GM19455 (cell line): ENCODE data around the gene PRPH.
"Not testable (repeated sequence)": the region's sequence is repeated elsewhere in the genome, so short reads cannot be mapped to it uniquely, and the experiment has no call there.

Experiments
- ATAC-seq: cut with Tn5 transposase; IDR thresholded peaks from one replicate; pipeline ENCODE4 v1.9.1; 2021; ENCODE audit not compliant: unreplicated experiment

PRPH gene

DNA sequence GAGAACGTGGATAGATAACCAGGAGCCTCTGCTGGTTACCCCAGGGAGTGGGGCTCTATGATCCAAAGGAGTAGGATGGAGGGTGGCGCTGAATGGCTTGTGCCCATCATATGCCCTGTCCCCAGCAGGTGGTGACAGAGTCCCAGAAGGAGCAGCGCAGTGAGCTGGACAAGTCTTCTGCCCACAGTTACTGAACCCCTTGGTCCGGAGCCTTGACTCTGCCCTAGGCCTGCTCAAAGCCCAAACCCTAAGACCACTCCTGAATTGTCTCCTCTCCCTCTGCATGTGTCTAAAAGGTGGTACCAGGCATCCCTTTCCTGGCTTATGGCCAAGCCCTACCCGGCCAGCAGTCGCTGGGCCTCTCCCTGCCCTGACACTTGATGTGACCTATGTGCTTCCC lies 3.2 kb downstream of the PRPH start:
- ATAC-seq: no peak

DNA sequence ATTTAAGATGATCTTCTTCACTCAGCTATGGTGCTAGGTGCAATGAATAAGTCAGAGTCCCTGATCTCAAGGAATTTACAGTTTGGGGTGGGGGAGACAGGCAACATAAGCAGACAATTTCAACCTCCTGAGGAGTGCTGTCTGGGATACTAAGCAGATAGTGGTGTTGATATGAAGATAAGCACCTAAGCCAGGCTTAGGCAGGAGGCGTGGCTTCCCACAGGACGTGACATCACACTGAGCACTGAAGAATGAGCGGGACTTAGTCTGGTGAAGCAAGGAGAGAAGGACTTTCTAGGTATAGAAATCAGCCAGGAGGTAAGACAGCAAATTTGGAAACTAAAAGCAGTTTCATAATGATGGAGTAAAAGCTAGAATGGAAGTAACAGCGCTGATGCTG lies 6.8 kb downstream of the PRPH start:
- no peak for ATAC-seq

DNA sequence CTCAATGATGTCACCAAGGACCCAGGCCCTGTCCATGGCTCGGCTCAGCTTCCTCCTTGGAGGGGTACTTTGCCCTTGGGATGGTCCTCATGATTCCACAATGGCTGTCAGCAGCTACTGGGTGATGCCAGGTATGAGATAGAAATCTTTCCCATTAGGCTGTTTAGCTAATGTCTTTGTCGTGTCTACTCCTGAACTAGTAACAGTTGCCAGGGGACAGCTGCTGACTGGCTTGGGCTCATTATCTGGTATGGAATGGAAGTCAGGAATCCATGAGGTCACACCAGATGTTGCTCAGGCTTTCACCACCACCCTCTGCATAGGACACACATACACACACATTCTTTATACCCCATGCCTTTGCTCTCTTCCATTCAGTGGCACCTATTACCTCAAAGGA lies 9.2 kb downstream of the PRPH start:
- no peak for ATAC-seq

DNA sequence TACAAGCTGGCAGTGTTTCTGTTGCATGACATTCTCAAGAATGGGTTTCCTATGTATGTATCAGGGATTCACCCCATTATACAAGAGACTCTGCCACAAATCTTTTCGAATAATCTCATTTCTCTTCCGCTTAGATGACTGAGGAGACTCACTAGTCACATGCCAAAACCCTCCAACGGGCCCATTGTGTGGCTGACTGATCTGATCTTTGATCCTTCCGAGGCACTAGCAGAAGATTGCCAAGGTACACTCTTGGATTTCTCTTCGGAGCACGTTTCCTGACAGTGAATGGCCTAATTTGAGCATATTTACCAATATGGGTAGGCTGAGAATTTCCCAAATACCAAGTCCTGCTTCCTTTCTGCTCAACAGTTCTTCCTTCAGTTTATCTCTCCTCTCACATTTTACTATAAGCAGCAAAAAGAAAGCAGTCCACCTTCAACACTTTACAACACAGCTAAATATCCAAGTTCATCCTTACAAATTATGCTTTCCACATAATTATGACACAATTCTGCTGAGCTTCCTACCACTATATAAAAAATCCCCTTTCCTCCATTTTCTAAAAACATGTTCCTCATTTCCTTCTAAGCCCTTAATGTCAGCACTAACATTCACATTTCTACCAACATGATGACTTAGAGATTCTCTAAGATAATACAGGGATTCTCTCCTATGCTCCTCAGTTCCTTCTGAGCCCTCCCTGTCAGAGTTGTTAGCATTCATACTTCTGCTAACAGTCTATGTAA lies 11.0 kb downstream of the PRPH start:
- ATAC-seq: no peak

DNA sequence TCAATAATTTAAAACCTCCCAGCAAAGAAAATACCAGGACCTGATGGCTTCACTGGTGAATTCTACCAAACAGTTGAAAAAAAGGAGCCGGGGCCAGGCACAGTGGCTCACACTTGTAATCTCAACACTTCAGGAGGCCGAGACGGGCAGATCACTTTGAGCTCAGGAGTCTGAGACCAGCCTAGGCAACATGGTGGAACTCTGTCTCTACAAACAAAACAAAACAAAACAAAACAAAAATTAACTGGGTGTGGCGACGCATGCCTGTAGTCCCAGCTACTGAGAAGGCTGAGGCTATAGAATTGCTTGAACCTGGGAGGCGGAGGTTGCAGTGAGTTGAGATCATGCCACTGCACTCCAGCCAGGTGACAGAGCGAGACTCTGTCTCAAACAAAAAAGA lies 14.4 kb downstream of the PRPH start:
- ATAC-seq: no peak

DNA sequence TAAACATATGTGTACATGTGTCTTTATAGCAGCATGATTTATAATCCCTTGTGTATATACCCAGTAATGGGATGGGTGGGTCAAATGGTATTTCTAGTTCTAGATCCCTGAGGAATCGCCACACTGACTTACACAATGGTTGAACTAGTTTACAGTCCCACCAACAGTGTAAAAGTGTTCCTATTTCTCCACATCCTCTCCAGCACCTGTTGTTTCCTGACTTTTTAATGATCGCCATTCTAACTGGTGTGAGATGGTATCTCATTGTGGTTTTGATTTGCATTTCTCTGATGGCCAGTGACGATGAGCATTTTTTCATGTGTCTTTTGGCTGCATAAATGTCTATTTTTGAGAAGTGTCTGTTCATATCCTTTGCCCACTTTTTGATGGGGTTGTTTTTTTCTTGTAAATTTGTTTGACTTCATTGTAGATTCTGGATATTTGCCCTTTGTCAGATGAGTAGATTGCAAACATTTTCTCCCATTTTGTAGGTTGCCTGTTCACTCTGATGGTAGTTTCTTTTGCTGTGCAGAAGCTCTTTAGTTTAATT lies 15.6 kb downstream of the PRPH start:
- not testable (repeated sequence) for ATAC-seq

DNA sequence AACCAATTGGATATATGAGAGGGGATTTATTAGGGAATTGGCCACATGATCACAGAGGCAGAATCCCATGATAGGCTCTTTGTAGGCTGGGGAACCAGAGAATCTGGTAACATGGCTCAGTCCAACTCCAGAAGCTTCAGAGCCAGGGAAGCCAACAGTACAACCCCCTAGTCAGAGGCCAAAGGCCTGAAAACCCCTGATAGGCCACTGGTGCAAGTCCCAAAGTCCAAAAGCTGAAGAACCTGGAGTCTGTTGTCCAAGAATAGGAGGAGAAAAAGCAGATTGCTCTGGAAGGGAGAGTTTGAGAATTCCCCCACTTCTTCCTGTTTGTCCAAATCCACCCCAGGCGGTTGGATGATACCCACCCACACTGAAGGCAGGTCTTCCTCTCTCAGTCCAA lies 19.9 kb downstream of the PRPH start:
- no peak for ATAC-seq

DNA sequence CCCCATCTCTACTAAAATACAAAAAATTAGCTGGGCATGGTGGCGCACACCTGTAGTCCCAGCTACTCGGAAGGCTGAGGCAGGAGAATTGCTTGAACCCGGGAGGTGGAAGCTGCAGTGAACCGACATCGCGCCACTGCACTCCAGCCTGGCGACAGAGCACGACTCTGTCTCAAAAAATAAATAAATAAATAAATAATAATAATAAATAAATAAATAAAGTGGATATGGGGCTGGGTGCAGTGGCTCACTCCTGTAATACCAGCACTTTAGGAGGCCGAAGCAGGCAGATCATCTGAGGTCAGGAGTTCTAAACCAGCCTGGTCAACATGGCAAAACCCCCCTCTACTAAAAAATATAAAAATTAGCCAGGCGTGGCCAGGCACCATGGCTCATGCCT lies 22.2 kb downstream of the PRPH start:
- ATAC-seq: not testable (repeated sequence)

DNA sequence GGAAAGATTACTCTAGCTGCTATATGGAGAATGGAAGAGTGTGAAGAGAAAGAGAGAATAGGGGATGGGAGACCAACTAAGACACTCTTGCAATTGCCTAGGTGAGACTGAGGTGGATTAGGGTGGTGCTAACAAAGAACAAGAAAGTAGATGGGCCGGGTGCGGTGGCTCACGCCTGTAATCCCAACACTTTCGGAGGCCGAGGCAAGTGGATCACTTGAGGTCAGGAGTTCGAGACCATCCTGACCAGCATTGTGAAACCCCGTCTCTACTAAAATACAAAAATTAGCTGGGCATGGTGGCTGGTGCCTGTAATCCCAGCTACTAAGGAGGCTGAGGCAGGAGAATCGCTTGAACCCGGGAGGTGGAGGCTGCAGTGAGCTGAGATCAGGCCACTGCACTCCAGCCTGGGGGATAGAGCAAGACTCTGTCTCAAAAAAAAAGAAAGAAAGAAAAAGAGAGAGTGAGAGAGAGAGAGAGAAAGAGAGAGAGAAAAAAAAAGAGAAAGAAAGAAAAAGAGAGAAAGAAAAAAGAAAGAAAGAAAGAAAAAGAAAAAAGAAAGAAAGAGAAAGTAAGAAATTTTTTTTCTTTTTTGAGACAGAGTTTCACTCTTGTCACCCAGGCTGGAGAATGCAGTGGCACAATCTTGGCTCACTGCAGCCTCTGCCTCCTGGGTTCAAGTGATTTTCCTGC lies 25.6 kb downstream of the PRPH start:
- ATAC-seq: not testable (repeated sequence)

DNA sequence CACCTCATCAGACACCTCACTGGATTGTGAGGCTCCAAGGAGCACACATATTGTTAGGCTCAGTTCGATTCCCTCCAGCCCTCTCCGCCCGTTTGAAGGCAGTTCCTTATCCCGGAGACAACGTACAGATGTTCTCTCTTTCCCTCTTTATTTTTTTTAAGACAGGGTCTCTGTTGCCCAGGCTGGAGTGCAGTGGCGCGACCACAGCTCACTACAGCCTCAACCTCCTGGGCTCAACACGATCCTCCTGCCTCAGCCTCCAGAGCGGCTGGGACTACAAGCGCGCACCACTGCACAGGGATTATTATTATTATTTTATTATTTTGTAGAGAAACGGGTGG lies 27.4 kb downstream of the PRPH start:
- ATAC-seq: no peak

DNA sequence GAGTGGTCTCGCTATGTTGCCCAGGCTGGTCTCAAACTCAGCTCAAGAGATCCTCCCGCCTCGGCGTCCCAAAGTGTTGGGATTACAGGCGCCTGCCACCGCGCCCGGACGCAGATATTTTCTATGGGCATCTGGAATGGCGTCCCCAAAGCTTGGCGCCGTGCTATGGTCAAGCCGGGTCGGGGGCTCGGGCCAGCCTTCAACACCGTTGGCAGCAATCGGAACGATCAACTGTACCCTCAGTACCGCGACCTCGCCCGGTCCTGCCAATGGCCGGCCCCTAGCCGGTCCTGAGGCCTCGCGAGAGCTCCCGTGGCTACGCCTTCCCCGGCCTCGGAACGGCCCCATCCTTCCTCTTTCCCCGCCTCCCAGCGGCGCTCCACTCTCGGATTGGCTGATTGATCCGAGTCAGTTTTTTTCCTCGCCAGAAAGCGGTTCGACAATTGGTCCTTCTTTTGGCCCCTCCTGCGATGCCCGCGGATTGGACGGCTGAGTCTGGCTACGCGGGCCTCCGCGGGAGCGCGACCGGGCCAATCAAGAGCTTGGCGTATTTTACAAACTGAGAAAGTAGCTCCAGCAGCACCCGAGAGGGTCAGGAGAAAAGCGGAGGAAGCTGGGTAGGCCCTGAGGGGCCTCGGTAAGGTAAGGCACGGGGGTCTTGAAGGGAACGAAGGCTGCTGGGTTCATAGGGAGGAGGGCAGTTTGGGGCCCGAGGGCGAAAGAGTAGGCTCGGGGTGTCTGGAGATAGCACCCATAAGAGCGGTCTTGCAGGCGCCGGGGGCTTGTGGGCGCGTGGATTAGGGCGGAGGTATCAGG lies 28.0 kb downstream of the PRPH start, which contains the start of gene TROAP:
TROAP (plus strand) TSS at position 548 of the 816 bp plus-strand sequence. CDS start 354 bp downstream, outside the sequence.
- peak; percentile 98 for ATAC-seq

DNA sequence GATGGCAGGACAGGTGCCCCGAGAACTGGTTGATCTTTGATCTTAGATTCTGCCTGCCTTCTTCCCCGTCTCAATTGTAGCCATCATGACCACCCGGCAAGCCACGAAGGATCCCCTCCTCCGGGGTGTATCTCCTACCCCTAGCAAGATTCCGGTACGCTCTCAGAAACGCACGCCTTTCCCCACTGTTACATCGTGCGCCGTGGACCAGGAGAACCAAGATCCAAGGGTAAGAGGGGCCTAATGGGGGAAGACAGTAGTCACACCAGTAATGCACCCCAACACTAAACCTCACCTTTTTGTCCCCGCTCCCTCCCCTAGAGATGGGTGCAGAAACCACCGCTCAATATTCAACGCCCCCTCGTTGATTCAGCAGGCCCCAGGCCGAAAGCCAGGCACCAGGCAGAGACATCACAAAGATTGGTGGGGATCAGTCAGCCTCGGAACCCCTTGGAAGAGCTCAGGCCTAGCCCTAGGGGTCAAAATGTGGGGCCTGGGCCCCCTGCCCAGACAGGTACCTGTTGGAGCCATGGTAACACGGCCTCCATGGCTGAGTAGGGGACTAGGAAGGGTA lies 28.7 kb downstream of the PRPH start:
- ATAC-seq: no peak

DNA sequence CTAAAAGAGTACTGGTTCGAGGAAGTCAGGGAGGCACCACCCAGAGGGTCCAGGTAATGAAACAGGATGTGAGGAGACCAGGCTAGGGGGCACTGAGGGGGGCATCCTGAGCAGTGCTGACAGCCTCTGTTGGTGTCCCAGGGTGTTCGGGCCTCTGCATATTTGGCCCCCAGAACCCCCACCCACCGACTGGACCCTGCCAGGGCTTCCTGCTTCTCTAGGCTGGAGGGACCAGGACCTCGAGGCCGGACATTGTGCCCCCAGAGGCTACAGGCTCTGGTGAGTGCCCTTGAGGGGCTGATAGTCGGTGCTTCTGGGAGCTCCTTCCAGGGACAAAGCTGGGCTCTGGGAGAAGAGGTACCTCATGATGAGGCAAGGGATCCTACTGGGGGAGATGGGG lies 30.7 kb downstream of the PRPH start:
- ATAC-seq: no peak

DNA sequence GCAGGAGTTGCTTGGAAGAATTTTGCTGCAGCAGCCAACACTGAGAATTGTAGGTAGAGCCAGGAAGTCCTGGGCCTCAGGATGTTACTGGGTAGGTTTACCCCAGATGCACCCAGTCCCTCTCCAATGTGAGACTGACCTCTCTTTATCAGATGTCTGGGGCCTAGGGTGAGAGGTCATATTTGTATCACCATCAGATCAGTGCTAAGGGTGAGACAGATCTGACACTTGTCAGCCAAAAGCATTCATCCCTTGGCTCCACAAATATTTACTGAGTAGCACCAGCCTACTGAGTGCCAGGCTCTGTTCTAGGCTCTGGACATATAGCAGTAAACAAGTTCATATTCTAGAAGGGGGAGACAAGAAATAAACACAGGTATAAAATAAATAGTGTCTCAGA lies 32.4 kb downstream of the PRPH start:
- ATAC-seq: no peak

DNA sequence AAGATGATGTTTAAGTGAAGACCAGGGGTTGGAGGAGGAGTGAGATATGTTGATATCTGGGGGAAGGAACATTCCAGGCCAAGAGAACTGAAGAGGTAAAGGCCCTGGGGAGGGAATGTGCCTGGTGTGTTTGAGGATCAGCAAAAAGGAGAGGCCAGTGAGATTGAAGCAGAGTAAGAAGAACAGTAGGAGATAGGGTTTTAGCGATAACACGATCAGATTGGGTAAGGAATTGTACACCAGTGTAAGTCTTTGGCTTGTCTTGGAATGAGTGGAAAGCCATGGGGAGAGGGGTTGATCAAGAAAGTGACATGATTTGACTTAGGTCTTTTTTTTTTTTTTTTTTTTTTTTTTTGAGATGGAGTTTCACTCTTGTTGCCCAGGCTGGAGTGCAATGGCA lies 32.9 kb downstream of the PRPH start:
- ATAC-seq: no peak

DNA sequence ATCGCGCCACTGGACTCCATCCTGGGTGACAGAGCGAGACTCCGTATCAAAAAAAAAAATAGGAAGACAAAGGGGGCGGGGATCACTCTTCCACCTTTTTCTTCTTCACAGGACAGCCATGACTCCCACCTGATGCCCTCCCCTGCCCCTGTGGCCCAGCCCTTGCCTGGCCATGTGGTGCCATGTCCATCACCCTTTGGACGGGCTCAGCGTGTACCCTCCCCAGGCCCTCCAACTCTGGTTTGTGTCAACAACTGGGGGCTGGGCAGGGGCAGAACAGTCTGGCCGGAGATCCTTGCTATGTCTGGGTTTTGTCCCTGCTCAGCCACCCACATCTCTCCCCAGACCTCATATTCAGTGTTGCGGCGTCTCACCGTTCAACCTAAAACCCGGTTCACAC lies 33.9 kb downstream of the PRPH start:
- ATAC-seq: no peak

DNA sequence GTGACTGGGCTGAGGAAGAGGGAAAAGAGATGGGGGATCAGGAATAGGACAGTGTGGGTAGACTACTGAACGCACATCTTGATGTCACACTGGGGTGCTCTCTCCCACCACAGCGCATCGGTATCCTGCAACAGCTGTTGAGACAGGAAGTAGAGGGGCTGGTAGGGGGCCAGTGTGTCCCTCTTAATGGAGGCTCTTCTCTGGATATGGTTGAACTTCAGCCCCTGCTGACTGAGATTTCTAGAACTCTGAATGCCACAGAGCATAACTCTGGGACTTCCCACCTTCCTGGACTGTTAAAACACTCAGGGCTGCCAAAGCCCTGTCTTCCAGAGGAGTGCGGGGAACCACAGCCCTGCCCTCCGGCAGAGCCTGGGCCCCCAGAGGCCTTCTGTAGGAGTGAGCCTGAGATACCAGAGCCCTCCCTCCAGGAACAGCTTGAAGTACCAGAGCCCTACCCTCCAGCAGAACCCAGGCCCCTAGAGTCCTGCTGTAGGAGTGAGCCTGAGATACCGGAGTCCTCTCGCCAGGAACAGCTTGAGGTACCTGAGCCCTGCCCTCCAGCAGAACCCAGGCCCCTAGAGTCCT lies 35.2 kb downstream of the PRPH start:
- no peak for ATAC-seq

DNA sequence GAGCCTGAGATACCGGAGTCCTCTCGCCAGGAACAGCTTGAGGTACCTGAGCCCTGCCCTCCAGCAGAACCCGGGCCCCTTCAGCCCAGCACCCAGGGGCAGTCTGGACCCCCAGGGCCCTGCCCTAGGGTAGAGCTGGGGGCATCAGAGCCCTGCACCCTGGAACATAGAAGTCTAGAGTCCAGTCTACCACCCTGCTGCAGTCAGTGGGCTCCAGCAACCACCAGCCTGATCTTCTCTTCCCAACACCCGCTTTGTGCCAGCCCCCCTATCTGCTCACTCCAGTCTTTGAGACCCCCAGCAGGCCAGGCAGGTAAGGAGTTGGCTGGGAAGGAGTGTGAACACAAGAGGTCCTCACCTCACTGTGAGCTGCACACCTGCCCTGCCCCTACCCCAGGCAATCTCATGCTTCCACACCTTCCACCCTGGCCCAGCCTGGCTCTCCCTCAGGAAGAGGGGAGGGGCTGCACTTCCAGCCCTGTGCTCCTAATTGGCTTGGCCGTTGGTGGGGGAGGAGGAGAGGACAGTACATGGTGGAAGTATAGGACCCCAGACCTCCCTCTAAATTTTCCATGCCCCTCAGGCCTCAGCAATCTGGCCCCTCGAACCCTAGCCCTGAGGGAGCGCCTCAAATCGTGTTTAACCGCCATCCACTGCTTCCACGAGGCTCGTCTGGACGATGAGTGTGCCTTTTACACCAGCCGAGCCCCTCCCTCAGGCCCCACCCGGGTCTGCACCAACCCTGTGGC lies 35.9 kb downstream of the PRPH start:
- ATAC-seq: no peak

DNA sequence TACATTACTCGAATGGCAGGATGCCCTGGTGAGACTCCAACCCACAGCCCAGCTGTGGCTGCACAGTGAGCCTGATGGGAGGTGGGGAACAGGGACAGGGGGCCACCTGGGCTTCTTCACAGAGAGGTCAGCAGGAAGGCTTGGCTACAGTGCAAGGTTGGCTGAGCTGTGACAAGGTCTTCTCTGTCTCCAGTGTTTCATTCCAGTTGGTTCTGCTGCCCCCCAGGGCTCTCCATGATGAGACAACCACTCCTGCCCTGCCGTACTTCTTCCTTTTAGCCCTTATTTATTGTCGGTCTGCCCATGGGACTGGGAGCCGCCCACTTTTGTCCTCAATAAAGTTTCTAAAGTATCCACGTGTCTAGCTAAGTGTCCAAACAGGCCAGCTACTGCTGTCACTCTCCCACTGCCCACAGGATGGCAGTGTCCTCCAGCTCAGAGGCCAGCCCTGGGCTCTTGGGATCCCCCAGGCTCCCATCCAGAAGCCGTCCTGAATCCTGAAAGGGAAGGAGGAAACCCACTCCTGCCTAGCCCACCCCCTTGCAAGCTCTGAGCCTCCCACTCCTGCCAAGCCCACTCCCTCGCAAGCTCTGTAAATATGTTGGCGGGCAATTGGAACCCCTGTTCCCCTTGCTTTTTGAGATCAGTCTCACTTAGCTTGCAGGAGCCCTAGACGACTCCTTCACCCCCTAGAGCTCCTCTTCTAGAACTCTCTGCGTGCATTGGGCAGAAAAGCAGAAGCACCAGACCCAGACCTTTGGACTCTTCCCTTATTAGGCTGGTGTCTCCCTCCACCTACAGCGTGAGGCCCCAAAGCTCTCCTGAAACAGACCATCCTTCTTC lies 36.7 kb downstream of the PRPH start:
- no peak for ATAC-seq
